HCT116 (cell line): Measurements from ENCODE around the gene PHACTR1. TPM values are rescaled to one million over a fixed set of nuclear protein-coding genes. Genes with fewer than 3 reads are reported as not detected.

Experiments
- ATAC-seq: fragments of 200-7000 bp; cut with Tn5 transposase; 2 replicates; pipeline ENCODE4 v1.9.1; 2020; ENCODE audit warnings: mild to moderate bottlenecking, moderate library complexity
- BruUV-seq: library from RNA; stranded (reverse); fragments of 400-500 nt; replicated peaks from 2 replicates; lab custom pipeline; 2021; lab: Mats Ljungman, UMichigan
- CTCF ChIA-PET: fragments of 300-600 bp; sonication (Branson Sonifier 250); formaldehyde crosslinking; loops from one replicate; lab custom pipeline; 2021; ENCODE audit warnings: antibody characterized with exemption; lab: Charles Lee
- POLR2A ChIA-PET: fragments of 300-600, 350-600 bp; sonication (Branson Sonifier 250); formaldehyde crosslinking; loops from one replicate; lab custom pipeline; 2021; ENCODE audit warnings: antibody characterized with exemption; lab: Charles Lee
- RAD21 ChIA-PET, 2 experiments: fragments of 300-600 bp; sonication (Branson Sonifier 250); formaldehyde crosslinking; loops; one replicate each; lab custom pipeline; 2023; ENCODE audit warnings: low total read pairs in 2 of 2; ENCODE audit not compliant: uncharacterized antibody in 2 of 2, unreplicated experiment in 2 of 2, low non-redundant PET in 1 of 2; lab: Charles Lee
- DNase-seq: peaks from one replicate; pipeline ENCODE4 v3.0.0-alpha.2; 2010; ENCODE audit warnings: low read depth, low spot score
- H2AFZ ChIP-seq: fragments of 200-600 bp; shearing (Covaris generic), sonication (generic); 2 replicates; pipeline ENCODE4 v1.6.1; 2017; ENCODE audit warnings: low read depth, mixed run types, mixed read lengths, antibody characterized with exemption, low read length; ENCODE audit not compliant: poor library complexity, severe bottlenecking
- H3K27ac ChIP-seq: 2 replicates; pipeline ENCODE4 v1.5.1; 2012; ENCODE audit warnings: low read depth, low read length
- H3K27me3 ChIP-seq: fragments of 200-600 bp; sonication (generic); 2 replicates; pipeline ENCODE4 v1.6.1; 2016; ENCODE audit warnings: mixed run types, low read length, mixed read lengths; ENCODE audit not compliant: insufficient read depth
- H3K36me3 ChIP-seq, 2 experiments: fragments of 200-500 bp in 1 of 2; fragments of 200-600 bp in 1 of 2; sonication (Bioruptor generic) in 1 of 2; sonication (generic) in 1 of 2; 2 replicates each; pipeline versions ENCODE4 v1.5.1 to v1.6.1; 2014 to 2016; ENCODE audit warnings: low read length in 2 of 2, inconsistent platforms in 1 of 2, mixed read lengths in 1 of 2, mixed run types in 1 of 2; ENCODE audit not compliant: insufficient read depth in 2 of 2, control insufficient read depth in 1 of 2
- H3K4me1 ChIP-seq, 2 experiments: fragments of 200-600 bp in 1 of 2; sonication (generic) in 1 of 2; 2 replicates each; pipeline versions ENCODE4 v1.5.1 to v1.6.1; 2012 to 2017; ENCODE audit warnings: low read length in 2 of 2, inconsistent platforms in 1 of 2, mild to moderate bottlenecking in 1 of 2, mixed read lengths in 1 of 2, mixed run types in 1 of 2, moderate library complexity in 1 of 2; ENCODE audit not compliant: insufficient read depth in 2 of 2, control insufficient read depth in 1 of 2
- H3K4me2 ChIP-seq: fragments of 200-600 bp; sonication (generic); 2 replicates; pipeline ENCODE4 v1.6.1; 2017; ENCODE audit warnings: mixed run types, low read length, mixed read lengths
- H3K4me3 ChIP-seq, 2 experiments: fragments of 200-600 bp in 1 of 2; sonication (generic) in 1 of 2; replicated peaks in 1 of 2; 2 replicates each; pipeline ENCODE4 v1.5.1; 2011 to 2016; ENCODE audit warnings: low read length in 2 of 2, control low read depth in 1 of 2, low read depth in 1 of 2, mild to moderate bottlenecking in 1 of 2, mixed read lengths in 1 of 2, mixed run types in 1 of 2
- H3K79me2 ChIP-seq: fragments of 200-600 bp; sonication (generic); 2 replicates; pipeline ENCODE4 v1.6.1; 2017; ENCODE audit warnings: mild to moderate bottlenecking, mixed run types, low read length, moderate library complexity, mixed read lengths; ENCODE audit not compliant: insufficient read depth
- H3K9ac ChIP-seq: fragments of 200-600 bp; sonication (generic); 2 replicates; pipeline ENCODE4 v1.6.1; 2016; ENCODE audit warnings: low read length, mixed read lengths
- H3K9me2 ChIP-seq: fragments of 200-600 bp; sonication (generic), shearing (Covaris generic); 2 replicates; pipeline ENCODE4 v1.6.1; 2017; ENCODE audit warnings: mixed run types, mild to moderate bottlenecking, moderate library complexity; ENCODE audit not compliant: insufficient read depth
- H3K9me3 ChIP-seq, 2 experiments: fragments of 200-500 bp in 1 of 2; fragments of 200-600 bp in 1 of 2; sonication (Bioruptor generic) in 1 of 2; sonication (generic) in 1 of 2; 2 replicates each; pipeline ENCODE4 v1.6.1; 2014 to 2017; ENCODE audit warnings: low read length in 2 of 2, mixed read lengths in 2 of 2, inconsistent platforms in 1 of 2, low read depth in 1 of 2, mild to moderate bottlenecking in 1 of 2, mixed run types in 1 of 2, moderate library complexity in 1 of 2; ENCODE audit not compliant: control insufficient read depth in 1 of 2, insufficient read depth in 1 of 2
- H4K20me1 ChIP-seq: fragments of 200-600 bp; sonication (generic), shearing (Covaris generic); 2 replicates; pipeline ENCODE4 v1.6.1; 2017; ENCODE audit warnings: mixed run types, mild to moderate bottlenecking, moderate library complexity; ENCODE audit not compliant: insufficient read depth
- ATF3 ChIP-seq: IDR thresholded peaks from 2 replicates; pipeline ENCODE4 v1.6.1; 2012
- CEBPB ChIP-seq: IDR thresholded peaks from 2 replicates; pipeline ENCODE4 v1.6.1; 2012; ENCODE audit warnings: low read depth
- CTCF ChIP-seq, 3 experiments: fragments of 200-600 bp in 1 of 3; sonication (generic) in 1 of 3; IDR thresholded peaks in 2 of 3; conservative IDR thresholded peaks in 1 of 3; 2 replicates each; pipeline ENCODE4 v1.5.1; 2012 to 2017; ENCODE audit warnings: low read depth in 2 of 3, low read length in 2 of 3, antibody characterized with exemption in 1 of 3, borderline replicate concordance in 1 of 3, control low read depth in 1 of 3, mild to moderate bottlenecking in 1 of 3, mixed read lengths in 1 of 3, mixed run types in 1 of 3, moderate library complexity in 1 of 3; ENCODE audit not compliant: insufficient read depth in 1 of 3
- ELF1 ChIP-seq: IDR thresholded peaks from 2 replicates; pipeline ENCODE4 v1.6.1; 2012; ENCODE audit warnings: low read depth, borderline replicate concordance
- EZH2 ChIP-seq: fragments of 200-600 bp; sonication (generic); IDR thresholded peaks from 2 replicates; pipeline ENCODE4 v1.6.1; 2017; ENCODE audit warnings: antibody characterized with exemption, mixed run types
- EZH2phosphoT487 ChIP-seq: fragments of 200-600 bp; IDR thresholded peaks from 2 replicates; pipeline ENCODE4 v1.6.1; 2018; ENCODE audit warnings: antibody characterized with exemption, borderline replicate concordance
- JUND ChIP-seq: IDR thresholded peaks from 2 replicates; pipeline ENCODE4 v1.6.1; 2012
- POLR2AphosphoS5 ChIP-seq: IDR thresholded peaks from 2 replicates; pipeline ENCODE4 v1.6.1; 2011; ENCODE audit warnings: mild to moderate bottlenecking, low read depth, low read length, moderate library complexity
- RAD21 ChIP-seq: IDR thresholded peaks from 2 replicates; pipeline ENCODE4 v1.6.1; 2012; ENCODE audit warnings: low read depth, mild to moderate bottlenecking
- REST ChIP-seq: IDR thresholded peaks from 2 replicates; pipeline ENCODE4 v1.6.1; 2012; ENCODE audit warnings: low read depth
- SP1 ChIP-seq: IDR thresholded peaks from 2 replicates; pipeline ENCODE4 v1.6.1; 2012; ENCODE audit warnings: low read depth
- SRF ChIP-seq: IDR thresholded peaks from 2 replicates; pipeline ENCODE4 v1.6.1; 2012; ENCODE audit warnings: low read depth
- TCF7L2 ChIP-seq: IDR thresholded peaks from 2 replicates; pipeline ENCODE4 v1.7.0; 2011; ENCODE audit warnings: borderline replicate concordance, inconsistent platforms; ENCODE audit not compliant: insufficient read depth, insufficient read length; ENCODE audit errors: extremely low read depth
- ZBTB33 ChIP-seq: IDR thresholded peaks from 2 replicates; pipeline ENCODE4 v1.6.1; 2011; ENCODE audit warnings: mild to moderate bottlenecking, low read length, moderate library complexity; ENCODE audit not compliant: insufficient replicate concordance; ENCODE audit errors: extremely low read depth
- ZFX ChIP-seq: fragments of 450-650 bp; IDR thresholded peaks from 2 replicates; pipeline ENCODE4 v1.6.1; 2017
- ZNF274 ChIP-seq: fragments of 200-500 bp; sonication (Bioruptor generic); IDR thresholded peaks from 2 replicates; pipeline ENCODE4 v1.6.1; 2014; ENCODE audit warnings: mild to moderate bottlenecking, low read depth, low read length, inconsistent platforms
- intact Hi-C: fragments of 100-400 bp; cut with micrococcal nuclease; formaldehyde crosslinking; loops from 2 replicates; pipeline ENCODE4 v1.10.0; 2022
- total RNA-seq: library from RNA; stranded (reverse); gene quantifications from one replicate; pipeline ENCODE4 v1.2.1, GENCODE V29; 2021; ENCODE audit not compliant: unreplicated experiment

The PHACTR1 gene
- total RNA-seq, 1 experiment from 2014 or later, result 0.17 TPM

- TF ChIP-seq SP1 (no peak), ZNF274 (no peak), RAD21 (no peak)
- TF ChIP-seq, all 23 proteins: peak for 0
Observed at GRCh38 chr6:13212538-13212937, 496.0 kb downstream of the PHACTR1 start (continued).

- intact Hi-C loops, result no loop called here
- peaks cover 71% of the 10 kb centered on the region for H3K27me3 ChIP-seq
- TF ChIP-seq ZFX, result no peak
- TF ChIP-seq CTCF (IDR thresholded peaks at IDR 0.05 in 2 of 3, conservative IDR thresholded peaks at IDR 0.05 in 1 of 3; ENCODE audit: borderline replicate concordance in 1 of 3, insufficient read depth in 1 of 3, low read depth in 2 of 3, low read length in 2 of 3), result no peak
- no peak for TF ChIP-seq EZH2phosphoT487
- TF ChIP-seq POLR2AphosphoS5, result no peak
- TF ChIP-seq JUND, result no peak
- no peak for TF ChIP-seq EZH2
- no peak for TF ChIP-seq REST
- TF ChIP-seq TCF7L2, result no peak
- TF ChIP-seq ZBTB33, result no peak
- no peak for TF ChIP-seq RAD21
- no peak for TF ChIP-seq ZNF274
- TF ChIP-seq CEBPB, result no peak
- TF ChIP-seq SRF, result no peak
- TF ChIP-seq ELF1, result no peak
- TF ChIP-seq ATF3, result no peak
- no peak overlapping the region for H3K27ac ChIP-seq
- ChIA-PET CTCF (no interaction called here), POLR2A (no interaction called here), RAD21 (no interaction called here)
- no peak overlapping the region for H3K9ac ChIP-seq
- H3K4me3 ChIP-seq, result no peak overlapping the region
- DNase-seq, result no peak
- H3K4me2 ChIP-seq, result no peak overlapping the region
- H3K9me2 ChIP-seq, result no peaks in the 10 kb centered on the region
- ATAC-seq, result no peak
- H3K79me2 ChIP-seq, result no peaks in the 10 kb centered on the region
- no peak overlapping the region for H2AFZ ChIP-seq
- H3K4me1 ChIP-seq, result no peaks in the 10 kb centered on the region
- H4K20me1 ChIP-seq, result no peaks in the 10 kb centered on the region
- H3K36me3 ChIP-seq, result no peaks in the 10 kb centered on the region
- no peaks in the 10 kb centered on the region for H3K9me3 ChIP-seq
- BruUV-seq, result no TSS peak
Observed at GRCh38 chr6:13215390-13215789, 498.8 kb downstream of the PHACTR1 start.
